Pancreas (tissue), 10 donors: Measurements from ENCODE around the gene RYR3. TPM values are rescaled to one million over a fixed set of nuclear protein-coding genes. Genes with fewer than 3 reads are reported as not detected.

ENCODE experiments used
- ATAC-seq, 4 donors: fragments of 200-7000 bp; cut with Tn5 transposase; one replicate each; pipeline versions ENCODE4 v1.8.0 to v1.9.1; 2020; ENCODE audit warnings: mild to moderate bottlenecking in 4 of 4, moderate library complexity in 4 of 4
- DNase-seq, 6 donors: peaks; one replicate each; pipeline ENCODE4 v3.0.0-alpha.2; 2020
- FAIRE-seq: peaks from 2 replicates; lab custom pipeline; 2012; peaks lifted over from hg19 to GRCh38; lab: Jason Lieb, UNC
- H3K27ac ChIP-seq, 4 donors: fragments of 200-600 bp; sonication (generic); 1 replicate in 3 of 4; 2 replicates in 1 of 4; pipeline versions ENCODE4 v1.5.0 to v1.8.0; 2020
- H3K27me3 ChIP-seq, 4 donors: fragments of 200-600 bp; one replicate each; pipeline ENCODE4 v1.8.0; 2021
- H3K36me3 ChIP-seq, 3 donors: fragments of 200-600 bp; sonication (generic) in 1 of 3; one replicate each; pipeline versions ENCODE4 v1.5.0 to v1.8.0; 2020 to 2021
- H3K4me1 ChIP-seq, 3 donors: fragments of 200-600 bp; one replicate each; pipeline ENCODE4 v1.8.0; 2021
- H3K4me3 ChIP-seq, 4 donors: fragments of 200-600 bp; sonication (generic) in 2 of 4; one replicate each; pipeline versions ENCODE4 v1.5.0 to v1.8.0; 2020 to 2021
- H3K9me3 ChIP-seq, 4 donors: fragments of 200-600 bp; one replicate each; pipeline ENCODE4 v1.8.0; 2021
- WGBS, 2 donors: extraction: QIAGEN DNeasy Blood & Tissue Kit; methylation state at CpG; one replicate each; pipeline ENCODE4 v1.1.7; 2013; 5-methylcytosine and 5-hydroxymethylcytosine counted together
- intact Hi-C, 3 donors: fragments of 100-400 bp; cut with DNase I; formaldehyde crosslinking; loops; one replicate each; pipeline versions ENCODE4 v1.11.1 to v1.14.2; 2022
- polyA plus RNA-seq, 2 donors: library from polyadenylated mRNA; stranded (reverse); fragments of 200-250 nt; gene quantifications; one replicate each; pipeline ENCODE4 v1.2.3, GENCODE V29; 2013
- total RNA-seq, 6 donors: library from RNA; stranded (reverse); fragmentation: NEBNext Ultra II Directional in 4 of 6; extraction: Animal tissue kit (Norgen Biotek cat#: 25700) in 4 of 6; gene quantifications; one replicate each; pipeline versions ENCODE4 v1.2.1 to v1.2.4, GENCODE V29; 2021 to 2023
- TF ChIP-seq, protein P1 (sequence below), 4 donors: fragments of 200-600 bp; sonication (generic) in 3 of 4; IDR thresholded peaks; one replicate each; pipeline versions ENCODE4 v1.5.0 to v1.8.0; 2021; ENCODE audit warnings: antibody characterized with exemption in 4 of 4
- donor health status: healthy with polysubstance abuse.
- donor health status: DM: no; HTN: no; CAD: no; lungs with moderate emphysema.
- donor health status: DM: no; HTN: no; CAD: no.
- donor health status: control.
- donor health status: control.
- donor health status: Bipolar disorder and iron deficiency.
- donor health status: DM: yes; HTN: yes; CAD: no.
- donor health status: DM: no; HTN: no; CAD: no.
- donor health status: DM: no; HTN: no; CAD: no.
- donor health status: DM: yes; HTN: yes; CAD: no.

RYR3 gene
- total and polyA plus RNA-seq, 8 donors: 0.03 to 0.52 (median 0.13) TPM

DNA sequence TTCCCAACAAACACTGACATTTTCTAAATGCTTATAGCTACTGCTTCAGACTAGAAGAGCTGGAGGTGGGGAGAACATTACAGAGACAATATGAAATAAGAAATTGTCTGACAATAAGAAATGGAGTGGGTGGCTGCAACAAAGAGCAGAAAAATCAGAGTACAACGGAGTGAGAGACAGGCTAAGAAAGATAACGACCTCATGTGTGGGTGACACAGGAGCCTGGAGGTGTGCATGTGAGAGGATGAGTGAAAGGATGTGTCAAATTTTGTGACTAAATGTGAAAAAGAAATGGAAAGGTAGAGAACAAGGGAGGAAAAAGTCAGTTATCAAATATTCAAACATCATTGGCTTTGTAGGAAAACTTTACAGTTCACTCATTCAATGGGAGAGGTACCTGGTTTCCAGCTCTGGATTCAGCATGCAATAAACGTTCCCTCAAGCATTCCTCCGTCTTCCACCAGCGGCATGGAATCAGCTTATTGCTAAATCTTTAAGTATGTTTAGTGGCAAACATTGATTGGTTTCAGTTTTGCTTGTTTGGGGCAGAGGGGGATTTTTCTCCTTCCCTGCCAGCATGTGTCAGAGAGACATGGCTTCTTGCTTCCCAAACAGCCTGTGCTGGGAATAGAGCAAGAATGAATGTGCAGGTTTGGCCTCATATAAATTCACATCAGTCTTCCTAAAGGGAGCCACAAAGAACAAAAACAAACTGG, 553.8 kb downstream of the RYR3 start:
- no peak for DNase-seq
- no peaks in the 10 kb centered on the region for H3K27me3 ChIP-seq
- no peaks in the 10 kb centered on the region for H3K9me3 ChIP-seq
- TF ChIP-seq, protein P1, sequence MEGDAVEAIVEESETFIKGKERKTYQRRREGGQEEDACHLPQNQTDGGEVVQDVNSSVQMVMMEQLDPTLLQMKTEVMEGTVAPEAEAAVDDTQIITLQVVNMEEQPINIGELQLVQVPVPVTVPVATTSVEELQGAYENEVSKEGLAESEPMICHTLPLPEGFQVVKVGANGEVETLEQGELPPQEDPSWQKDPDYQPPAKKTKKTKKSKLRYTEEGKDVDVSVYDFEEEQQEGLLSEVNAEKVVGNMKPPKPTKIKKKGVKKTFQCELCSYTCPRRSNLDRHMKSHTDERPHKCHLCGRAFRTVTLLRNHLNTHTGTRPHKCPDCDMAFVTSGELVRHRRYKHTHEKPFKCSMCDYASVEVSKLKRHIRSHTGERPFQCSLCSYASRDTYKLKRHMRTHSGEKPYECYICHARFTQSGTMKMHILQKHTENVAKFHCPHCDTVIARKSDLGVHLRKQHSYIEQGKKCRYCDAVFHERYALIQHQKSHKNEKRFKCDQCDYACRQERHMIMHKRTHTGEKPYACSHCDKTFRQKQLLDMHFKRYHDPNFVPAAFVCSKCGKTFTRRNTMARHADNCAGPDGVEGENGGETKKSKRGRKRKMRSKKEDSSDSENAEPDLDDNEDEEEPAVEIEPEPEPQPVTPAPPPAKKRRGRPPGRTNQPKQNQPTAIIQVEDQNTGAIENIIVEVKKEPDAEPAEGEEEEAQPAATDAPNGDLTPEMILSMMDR (IDR thresholded peaks at IDR 0.05): no peak
- no peak overlapping the region for H3K4me3 ChIP-seq
- no peak for ATAC-seq
- no peak for FAIRE-seq
- no peaks in the 10 kb centered on the region for H3K4me1 ChIP-seq
- no peak overlapping the region for H3K27ac ChIP-seq
- no peaks in the 10 kb centered on the region for H3K36me3 ChIP-seq
- 88 to 92% methylated on average over 5 of the region's 5 CpGs for WGBS, 2 donors
- intact Hi-C loops: no loop called here

DNA sequence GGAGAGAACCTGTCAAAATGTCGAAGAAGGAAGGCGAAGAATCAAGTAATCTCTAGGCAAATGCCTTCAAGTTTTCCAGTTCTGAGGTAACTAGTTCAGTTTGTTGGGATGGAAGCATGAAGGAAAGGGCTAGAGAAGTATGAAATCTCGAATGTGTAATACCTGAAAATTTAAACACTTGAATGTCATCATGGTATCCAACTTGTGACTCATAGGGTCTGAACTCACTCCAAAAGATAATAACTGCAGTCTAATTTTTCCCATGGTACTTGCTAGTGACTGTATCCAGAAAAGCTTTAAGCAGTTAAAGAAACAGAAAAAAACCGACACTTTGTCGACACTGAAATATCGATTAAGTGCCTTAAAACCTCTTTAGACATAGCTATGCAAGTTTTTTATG, 554.6 kb downstream of the RYR3 start:
- no peak for DNase-seq
- no peaks in the 10 kb centered on the region for H3K36me3 ChIP-seq
- no peak overlapping the region for H3K27ac ChIP-seq
- TF ChIP-seq, protein P1 (IDR thresholded peaks at IDR 0.05): no peak
- H3K27me3 ChIP-seq: no peaks in the 10 kb centered on the region
- H3K4me3 ChIP-seq: no peak overlapping the region
- intact Hi-C loops: no loop called here
- ATAC-seq: no peak
- H3K4me1 ChIP-seq: no peaks in the 10 kb centered on the region
- H3K9me3 ChIP-seq: no peaks in the 10 kb centered on the region
- 88 to 89% methylated on average over 6 of the region's 6 CpGs for WGBS, 2 donors
- no peak for FAIRE-seq

DNA sequence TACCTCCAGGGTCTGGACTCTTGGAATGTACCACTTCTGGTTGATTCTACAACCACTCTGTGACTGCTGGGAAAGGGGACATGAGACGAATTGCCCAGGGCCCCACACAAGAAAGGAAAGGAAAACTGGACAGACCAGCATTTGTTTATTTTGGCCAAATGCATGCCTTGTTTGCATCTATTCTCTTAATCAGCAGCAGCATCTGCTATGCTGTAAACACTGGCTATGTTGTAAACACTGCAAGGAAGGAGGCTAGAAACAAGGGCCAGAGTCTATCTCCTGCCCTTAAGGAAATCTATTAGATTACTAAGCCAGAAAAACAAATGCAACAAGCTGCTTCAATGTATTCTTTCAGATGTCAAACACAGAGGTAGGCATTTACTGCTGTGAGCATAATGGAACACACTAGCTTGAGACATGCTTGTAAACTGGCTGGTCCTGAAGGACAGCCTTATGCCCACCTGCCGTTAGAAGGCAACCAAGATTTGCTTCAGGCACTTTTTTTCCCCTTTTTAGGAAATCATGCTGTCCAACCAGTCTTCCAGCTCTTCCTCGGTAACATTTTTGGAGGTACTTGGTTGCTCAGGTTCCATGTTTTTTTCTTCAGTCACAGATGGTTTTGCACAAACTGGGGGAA, 555.5 kb downstream of the RYR3 start:
- TF ChIP-seq, protein P1 (IDR thresholded peaks at IDR 0.05): no peak
- no peaks in the 10 kb centered on the region for H3K36me3 ChIP-seq
- no peak for FAIRE-seq
- H3K4me3 ChIP-seq: no peak overlapping the region
- no peaks in the 10 kb centered on the region for H3K4me1 ChIP-seq
- 70 to 76% methylated on average over 3 of the region's 3 CpGs for WGBS, 2 donors
- no peak for ATAC-seq
- H3K27me3 ChIP-seq: no peaks in the 10 kb centered on the region
- intact Hi-C loops: no loop called here
- no peak overlapping the region for H3K27ac ChIP-seq
- no peaks in the 10 kb centered on the region for H3K9me3 ChIP-seq
- DNase-seq: no peak

DNA sequence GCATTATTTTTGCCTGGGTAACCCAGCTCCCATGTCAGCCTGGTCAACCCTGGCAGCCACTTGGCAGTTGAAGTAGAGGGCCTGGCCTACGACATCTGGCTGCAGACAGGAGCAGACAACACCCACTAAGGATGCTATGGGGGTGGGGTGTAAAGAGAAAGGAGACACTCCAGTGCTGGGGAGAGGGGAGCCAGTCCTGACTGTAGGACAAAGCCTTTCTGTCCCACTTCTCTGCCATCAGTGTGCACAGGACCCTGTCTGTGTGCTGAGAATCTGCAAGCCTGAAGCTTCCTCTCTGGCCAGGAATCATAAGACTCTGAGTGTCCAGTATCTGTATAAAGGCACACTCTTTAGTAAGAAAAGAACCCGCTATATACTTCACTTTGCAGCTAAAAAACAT, 561.2 kb downstream of the RYR3 start:
- DNase-seq (no peak), ATAC-seq (no peak), FAIRE-seq (no peak)
- TF ChIP-seq, protein P1 (IDR thresholded peaks at IDR 0.05): no peak
- 92 to 97% methylated on average over 2 of the region's 2 CpGs for WGBS, 2 donors
- H3K9me3 ChIP-seq: no peaks in the 10 kb centered on the region
- H3K27ac ChIP-seq: no peak overlapping the region
- H3K4me1 ChIP-seq: no peaks in the 10 kb centered on the region
- intact Hi-C loops: no loop called here
- no peak overlapping the region for H3K4me3 ChIP-seq
- no peaks in the 10 kb centered on the region for H3K27me3 ChIP-seq
- H3K36me3 ChIP-seq: no peaks in the 10 kb centered on the region
